ENCODE data around the gene MDFI.
"Not testable (repeated sequence)": the region's sequence is repeated elsewhere in the genome, so short reads cannot be mapped to it uniquely, and the experiment has no call there.

The MDFI gene

DNA sequence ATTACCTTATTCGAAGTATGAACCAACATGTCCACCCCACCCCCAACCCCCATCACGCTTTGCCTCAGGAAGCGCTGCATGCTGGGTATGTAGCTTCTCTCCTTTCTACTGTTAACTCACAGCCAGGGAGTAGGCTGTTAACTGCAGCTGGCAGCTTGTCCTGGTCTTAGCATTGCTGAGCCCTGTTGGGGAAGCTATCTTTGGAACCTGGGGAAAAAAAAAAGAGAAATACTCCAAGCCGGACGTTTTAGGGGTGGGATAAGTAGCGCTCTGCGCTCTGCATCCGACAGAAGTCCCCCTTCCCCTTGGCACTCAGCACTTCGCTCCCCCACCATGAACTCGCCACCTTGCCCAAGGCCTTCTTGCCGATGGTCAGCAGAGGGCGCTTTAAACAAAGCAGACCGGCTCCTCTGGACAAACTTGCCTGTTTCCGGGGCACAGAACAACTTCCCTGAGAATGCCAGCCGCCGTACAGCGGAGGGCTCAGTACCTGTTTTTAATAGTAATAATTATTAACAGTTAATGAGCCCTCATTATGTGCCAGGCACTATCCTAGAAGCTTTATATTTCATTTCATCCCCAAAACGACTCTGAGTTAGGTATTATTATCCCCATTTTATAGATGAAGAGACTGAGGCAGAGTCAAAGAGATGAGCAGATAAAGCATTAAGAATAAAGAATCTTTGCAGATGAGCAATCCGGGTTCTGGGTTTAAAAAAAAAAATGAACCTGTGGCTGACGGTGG is 35.2 kb upstream of the MDFI start:
- DNase-seq, result peak; percentile 88

DNA sequence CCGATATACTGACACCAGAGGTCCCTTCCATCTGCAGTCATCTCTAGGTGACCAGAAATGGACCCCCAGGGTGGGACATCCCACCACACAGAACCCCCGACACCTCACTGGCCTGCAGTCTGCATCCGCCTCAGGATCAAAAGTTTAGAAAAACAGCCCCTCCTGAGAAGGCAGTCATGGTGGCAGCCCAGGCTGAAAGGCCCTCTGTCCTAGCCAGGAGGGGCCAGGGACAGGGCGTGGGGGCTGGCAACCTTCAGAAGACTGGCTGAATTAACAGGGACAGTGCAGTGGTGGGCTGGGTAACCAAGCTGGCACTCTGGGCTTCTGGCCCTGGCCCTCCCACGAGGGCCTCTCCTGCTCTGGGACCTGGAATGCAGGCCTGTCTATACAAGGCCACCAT is 34.3 kb upstream of the MDFI start:
- peak; percentile 52 for DNase-seq

DNA sequence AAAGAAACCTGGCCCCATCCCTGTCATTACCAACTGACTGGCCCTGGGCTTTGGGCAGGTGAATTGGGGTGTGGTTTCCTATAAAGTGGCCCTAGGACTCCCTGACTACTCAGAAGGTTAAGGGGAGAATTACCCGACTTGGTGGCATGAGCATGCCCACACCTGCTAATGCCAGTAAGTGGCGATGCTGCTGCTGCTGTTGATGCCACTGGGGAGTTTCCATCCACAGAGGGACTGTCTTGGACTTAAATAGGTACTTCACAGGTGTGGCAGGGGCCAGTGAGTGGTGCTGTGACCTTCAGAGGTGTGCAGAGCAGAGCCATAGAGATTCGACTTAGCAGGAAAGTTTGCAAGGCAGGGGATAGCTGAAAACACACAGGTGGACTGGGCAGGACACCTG is 32.6 kb upstream of the MDFI start:
- DNase-seq, result no peak

DNA sequence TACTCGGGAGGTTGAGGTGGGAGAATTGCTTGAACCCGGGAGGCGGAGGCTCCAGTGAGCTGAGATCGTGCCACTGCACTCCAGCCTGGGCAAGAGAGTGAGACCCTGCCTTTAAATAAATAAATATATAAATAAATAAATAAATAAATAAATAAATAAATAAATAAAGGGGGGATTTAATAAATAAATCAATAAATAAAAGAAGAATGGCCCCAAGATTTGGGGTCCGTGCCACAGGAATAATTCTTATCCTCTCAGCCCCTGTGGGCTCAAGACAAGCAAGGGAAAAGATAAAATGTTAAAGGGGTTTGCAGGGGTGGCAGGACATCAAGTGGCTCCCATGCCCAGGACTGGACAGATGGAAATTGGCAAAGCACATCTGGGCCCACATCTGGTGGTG is 31.2 kb upstream of the MDFI start:
- no peak for DNase-seq

DNA sequence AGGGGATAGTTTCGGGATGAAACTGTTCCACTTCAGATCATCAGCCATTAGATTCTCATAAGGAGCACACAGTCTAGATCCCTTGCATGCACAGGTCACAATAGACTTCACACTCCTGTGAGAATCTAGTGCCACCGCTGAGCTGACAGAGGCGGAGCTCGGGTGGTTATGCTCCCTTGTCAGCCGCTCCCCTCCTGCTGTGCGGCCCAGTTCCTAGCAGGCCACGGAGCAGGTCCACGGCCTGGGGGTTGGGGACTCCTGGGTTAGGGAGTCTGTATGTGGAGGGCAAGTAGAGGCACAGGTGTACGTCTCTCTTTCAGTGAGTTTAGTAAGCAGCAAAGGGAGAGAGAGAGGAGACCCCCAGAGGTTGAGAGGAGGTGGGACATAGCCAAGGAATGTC is 30.5 kb upstream of the MDFI start:
- DNase-seq, result no peak

DNA sequence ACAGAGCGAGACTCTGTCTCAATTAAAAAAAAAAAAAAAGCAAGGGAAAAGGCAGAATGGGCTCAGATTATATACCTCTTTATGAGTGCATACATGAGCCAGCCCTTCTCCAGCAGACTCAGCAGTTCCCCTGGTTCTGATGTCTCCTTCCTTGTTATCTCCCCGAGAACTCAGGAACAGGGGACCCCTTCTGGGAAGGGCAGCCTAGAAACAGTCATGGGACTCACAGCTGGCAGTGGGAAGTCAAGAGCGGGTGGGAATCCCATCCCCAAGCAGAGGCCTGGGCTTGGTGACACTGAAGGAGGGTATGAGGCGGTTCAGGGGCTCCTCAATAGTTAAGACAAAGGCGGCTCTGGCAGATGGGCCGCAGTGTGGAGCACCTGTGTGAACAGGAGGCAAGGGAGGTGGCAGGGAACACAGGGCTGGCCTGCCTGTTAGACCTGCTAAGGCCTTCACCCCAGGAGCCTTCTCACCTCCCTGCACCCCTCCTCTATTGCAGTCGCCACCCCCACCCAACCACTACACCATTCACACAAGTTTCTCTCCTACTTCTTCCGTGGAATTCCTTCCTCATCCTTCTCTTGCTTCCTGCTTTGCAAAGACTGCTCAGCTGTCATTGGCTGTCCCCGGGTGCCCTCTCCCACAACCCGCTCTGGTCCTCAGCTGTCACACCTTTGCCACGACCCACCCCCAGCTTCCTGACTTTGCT is 29.7 kb upstream of the MDFI start:
- DNase-seq, result no peak

DNA sequence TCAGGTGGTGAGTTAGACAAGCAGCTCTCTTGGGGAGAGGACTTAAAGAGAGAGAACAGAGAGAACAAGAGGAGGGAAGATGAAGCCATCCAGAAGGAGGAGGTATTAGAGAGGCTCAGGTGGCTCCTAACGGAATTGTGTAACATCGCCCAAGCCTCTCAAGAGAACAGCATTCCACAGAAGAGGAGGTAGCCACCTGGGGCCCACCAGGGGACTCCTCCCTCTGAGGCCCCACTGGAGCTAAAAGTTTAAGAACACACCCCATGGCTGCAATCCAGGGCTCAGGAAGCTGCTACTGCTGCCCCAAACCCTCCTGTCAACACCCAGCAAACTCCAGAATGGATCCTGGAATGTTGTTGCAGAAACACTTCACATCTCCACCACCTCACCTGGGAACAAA is 23.6 kb upstream of the MDFI start:
- DNase-seq, result no peak

DNA sequence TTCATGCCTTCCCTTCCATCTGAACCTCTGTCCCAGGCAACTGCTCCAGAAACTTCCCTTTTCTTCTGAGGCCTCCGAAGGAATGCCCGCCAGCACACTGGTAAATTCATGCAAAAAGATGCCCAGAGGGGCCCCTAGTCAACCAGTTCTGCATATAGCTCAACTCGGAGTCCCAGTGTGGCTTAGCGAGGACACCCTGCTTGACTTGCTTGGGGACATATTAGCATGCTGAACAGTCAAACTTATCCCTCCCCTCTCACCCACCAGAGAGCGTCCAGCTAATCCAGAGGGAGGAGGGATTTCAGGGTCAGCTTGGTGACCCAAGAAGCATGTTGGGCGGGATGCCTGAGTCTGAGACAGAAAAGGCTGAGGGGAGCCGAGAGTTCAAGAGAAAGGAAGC is 23.0 kb upstream of the MDFI start:
- DNase-seq, result no peak

DNA sequence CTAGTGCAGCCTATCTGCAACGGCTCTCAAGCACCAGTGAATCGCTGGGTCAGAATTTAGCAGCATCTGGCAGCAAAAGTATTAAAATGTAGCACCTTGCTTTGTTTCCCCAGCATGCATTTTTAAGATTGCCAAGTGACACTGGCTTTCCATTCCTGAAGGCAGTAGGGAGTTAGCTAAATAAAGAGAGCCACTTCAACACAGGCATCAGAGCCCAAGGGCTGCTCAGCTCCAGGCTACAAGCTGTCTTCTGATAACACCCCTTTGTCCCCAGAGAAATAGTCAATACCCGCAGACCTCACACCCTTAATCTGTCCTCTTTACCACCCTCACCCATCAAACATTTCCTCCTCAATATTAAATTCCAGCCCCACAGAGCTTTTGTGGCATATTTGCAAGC is 19.7 kb upstream of the MDFI start:
- no peak for DNase-seq

DNA sequence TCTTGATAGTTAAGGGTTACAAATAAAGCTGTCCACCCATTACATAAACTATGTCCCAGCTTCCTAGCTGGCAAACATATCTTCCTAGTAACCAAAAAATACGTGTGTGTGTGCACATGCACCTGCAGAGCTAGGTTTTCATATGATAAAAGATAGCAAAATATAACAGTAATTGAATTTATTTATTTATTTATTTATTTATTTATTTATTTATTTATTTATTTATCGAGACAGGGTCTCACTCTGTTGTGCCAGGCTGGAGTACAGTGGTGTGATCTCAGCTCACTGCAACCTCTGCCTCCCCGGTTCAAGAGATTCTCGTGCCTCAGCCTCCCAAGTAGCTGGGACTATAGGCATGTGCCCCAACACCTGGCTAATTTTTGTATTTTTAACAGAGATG is 19.1 kb upstream of the MDFI start:
- DNase-seq, result not testable (repeated sequence)

DNA sequence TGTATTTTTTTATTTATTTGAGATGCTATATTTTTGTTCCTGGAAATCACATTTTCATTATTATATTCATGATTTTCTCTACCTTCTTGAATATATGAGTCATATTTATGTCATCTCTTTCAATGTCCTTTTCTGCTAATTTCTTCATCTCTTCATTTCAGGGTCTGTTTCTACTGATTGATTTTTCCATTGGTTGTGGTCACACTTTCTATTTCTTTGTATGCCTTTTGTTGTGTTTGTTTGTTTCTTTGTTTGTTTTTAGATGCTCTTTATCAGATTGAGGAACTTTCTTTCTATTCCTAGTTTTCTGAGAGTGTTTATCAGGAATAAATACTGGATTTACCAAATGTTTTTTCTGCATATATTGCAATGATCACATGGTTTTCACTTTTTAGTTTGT is 16.9 kb upstream of the MDFI start:
- DNase-seq, result no peak

DNA sequence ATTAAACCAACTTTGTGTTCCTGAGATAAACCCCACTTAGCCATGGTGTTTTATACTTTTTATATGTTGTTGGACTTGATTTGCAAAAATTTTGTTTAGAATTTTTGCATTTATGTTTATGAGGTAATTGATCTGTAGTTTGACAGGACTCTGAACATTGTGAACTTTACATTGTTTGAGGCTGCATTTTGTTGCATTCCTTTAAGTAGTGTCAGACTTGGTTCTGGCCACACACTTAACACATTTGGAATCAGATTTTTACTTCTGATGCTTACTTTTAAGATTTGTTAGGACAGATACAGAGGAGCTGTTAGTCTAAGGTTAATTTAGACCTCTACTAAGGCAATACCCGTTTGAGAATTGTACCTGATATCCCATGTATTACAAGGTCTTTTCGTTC is 16.5 kb upstream of the MDFI start:
- DNase-seq, result no peak

DNA sequence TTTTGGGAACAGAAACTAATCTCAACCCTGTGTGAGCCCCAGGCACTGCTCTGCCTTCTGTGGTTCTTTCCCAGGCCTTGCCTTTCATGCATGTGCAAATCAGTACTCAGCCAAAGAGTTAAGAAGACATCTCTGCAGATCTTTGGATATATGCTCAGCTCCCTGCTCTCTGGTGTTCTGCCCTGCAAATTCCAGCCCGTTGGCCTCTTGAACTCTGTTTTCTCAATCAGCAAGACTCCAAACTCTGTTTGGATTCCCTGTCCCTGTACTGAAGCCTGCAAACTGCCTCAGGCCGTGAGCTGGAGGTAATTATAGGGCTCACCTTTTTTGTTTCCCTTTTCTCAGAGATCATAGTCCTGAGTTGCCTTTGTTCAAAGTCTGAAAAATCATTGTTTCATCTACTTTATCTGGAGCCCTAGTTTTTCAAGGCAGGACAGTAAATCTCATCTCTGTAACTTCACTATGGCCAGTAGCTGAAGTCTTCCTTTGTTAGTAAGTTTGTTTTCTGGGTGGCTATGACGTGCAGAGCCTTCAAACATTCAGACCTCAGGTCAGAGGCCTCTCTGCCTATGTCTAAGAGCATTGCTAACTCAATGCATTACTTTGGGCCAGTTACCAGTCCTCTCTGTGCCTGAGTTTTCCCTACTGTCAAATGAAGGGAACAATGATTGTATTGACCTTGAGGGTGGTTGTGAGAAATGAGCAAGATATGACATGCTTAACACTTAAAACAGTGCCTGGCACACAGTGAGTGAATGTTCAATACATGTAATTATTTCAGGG is 15.9 kb upstream of the MDFI start:
- no peak for DNase-seq

DNA sequence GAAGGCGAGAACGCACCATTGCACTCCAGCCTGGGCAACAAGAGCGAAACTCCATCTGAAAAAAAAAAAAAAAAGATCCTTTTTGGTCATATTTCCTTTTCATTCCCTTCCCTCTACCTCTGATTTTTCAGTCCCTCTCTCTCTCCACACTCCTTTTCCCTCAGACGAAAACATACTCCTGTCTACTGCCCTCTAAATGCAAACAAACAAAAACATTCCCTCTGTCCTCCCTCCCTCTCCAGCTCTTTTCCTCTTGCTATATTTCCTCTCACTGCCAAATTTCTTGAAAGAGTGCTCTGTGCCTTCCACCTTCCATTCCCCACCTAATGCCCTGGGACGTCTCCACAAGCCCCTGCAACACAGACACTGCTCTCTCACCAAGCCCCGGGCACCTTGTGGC is 14.9 kb upstream of the MDFI start:
- DNase-seq, result no peak

DNA sequence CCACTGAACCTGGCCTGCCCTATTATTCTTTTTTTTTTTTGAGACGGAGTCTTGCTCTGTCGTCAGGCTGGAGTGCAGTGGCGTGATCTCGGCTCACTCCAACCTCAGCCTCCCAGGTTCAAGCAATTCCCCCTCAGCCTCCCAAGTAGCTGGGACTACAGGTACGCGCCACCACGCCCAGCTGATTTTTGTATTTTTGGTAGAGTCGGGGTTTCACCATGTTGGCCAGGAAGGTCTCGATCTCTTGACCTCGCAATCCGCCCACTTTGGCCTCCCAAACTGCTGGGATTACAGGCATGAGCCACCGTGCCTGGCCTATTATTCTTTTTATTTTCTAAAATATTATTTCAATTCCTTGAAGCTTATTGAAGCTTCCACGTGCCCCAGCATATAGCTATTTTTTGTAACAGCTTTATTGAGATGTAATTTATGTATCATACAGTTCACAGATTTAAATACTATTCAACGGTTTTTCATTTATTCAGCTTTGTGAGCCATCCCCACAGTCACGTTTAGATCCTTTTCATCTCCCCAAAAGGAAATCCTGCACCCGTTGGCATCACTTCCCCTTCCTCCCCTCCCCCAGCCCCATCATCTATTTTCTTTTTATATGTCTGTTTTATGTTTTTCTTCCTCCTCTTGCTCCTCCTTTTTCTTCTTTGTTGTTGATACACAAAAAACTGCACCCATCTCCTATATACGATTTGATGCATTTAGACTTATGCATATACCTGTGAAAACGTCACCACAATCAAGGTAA is 13.5 kb upstream of the MDFI start:
- no peak for DNase-seq

DNA sequence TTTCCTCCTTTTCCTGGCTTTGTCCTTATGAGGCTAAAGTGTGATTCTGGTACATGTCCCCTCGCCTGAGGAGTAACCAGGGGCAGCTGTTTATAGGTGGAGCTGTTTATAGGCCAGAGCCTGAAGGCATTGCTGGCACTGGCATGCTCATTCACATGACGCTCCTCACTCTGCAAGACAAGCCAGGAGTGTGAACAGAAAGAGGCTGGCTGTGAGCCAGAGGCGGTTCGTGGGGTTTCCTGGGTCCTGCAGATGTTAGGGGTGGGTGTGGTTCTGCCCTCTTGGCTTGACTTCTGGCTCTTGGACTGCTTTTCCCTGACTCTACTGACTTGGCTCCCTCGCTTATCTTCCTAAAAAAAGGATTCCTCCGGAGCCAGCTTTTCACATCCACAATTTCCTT is 12.8 kb upstream of the MDFI start:
- DNase-seq, result no peak

DNA sequence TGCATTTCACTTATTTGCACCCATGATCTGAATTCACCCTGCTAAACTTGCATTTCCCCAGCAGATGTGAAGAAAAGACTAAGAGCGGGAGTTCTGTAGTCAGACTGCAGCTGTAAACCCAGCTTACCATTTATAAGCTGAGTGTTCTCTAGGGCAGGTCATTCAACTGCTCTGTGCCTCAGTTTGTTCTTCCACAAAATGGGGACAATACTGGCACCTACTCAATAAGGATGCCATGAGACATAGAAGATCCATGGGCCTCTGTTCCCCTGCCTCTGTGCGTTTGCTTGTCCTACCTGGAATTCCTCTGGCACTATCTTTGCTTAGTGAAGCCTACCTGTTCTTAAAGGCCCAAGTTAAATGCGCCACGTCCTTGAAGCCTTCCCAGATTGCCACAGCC is 12.2 kb upstream of the MDFI start:
- DNase-seq, result no peak

DNA sequence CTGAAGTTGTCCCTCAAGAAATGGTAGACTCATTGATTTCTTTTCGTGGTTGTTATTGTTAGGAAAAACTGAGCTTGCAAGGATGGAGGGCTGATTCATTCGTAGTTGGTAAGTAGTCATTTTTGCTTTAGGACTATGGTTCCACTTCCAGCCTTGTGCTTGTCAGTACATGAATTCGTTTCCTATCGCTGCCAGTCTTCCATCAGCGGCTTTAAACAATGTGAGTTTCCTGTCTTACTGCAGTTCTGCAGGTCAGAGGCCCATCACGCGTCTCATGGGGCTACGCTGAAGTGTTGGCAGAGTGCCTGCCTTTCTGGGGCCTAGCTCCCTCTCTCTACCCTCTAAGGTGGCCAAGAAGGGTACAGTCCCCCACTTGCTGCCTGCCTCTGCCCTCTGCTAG is 11.4 kb upstream of the MDFI start:
- DNase-seq, result no peak

DNA sequence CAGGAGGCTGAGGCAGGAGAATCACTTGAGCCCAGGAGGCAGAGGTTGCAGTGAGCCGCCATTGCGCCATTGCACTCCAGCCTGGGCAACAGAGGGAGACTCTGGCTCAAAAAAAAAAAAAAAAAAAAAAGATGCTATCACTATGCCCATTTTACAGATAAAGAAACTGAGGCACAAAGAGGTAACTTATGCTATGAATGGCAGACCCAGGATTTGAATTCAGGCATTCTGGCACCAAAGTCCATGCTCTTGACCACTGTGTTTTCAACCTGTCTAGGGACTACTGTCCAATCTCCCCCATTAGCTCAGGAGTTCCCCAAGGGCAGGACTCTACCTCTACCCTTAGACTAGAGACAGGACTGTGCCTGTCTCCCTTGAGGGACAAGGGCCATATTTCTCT is 9.1 kb upstream of the MDFI start:
- DNase-seq, result no peak

DNA sequence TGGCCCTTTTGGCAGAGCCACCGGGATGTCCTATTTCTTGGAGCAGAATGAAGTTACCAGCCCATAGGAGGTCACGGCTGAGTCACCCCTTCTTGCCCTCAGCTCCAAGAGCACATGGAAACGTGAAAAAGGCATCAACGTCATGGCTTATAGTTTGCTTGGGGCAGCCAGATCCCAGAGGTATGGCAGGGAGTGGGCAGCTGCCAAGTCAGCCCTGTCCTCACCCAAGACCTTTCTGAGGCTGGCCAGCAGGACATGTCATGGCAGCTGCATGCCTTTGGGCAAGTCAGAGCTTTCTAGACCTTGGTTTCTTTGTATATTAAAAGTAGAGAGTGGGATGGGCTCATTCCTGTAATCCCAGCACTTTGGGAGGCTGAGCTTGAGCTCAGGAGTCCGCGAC is 8.2 kb upstream of the MDFI start:
- DNase-seq, result no peak

DNA sequence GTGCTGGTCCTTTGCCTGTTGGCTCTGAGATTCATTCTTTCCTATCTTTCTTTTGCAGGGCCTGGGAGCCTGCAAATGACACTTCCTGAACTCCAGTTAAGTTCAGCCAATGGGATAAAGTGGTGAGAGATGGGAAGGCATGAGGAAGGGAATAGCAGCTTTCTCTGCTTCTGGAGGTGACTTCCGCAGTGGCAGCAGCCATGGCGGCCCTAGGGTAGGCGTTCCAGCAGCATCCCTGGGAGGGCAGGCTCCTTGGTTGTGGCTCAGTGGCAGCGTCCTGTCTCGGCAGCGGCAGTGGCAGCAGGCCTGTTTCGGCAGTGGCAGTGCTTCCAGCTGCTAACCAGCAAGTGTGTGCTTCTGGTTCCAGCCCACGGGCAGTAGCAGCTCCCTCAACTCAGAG is 7.3 kb upstream of the MDFI start:
- no peak for DNase-seq

DNA sequence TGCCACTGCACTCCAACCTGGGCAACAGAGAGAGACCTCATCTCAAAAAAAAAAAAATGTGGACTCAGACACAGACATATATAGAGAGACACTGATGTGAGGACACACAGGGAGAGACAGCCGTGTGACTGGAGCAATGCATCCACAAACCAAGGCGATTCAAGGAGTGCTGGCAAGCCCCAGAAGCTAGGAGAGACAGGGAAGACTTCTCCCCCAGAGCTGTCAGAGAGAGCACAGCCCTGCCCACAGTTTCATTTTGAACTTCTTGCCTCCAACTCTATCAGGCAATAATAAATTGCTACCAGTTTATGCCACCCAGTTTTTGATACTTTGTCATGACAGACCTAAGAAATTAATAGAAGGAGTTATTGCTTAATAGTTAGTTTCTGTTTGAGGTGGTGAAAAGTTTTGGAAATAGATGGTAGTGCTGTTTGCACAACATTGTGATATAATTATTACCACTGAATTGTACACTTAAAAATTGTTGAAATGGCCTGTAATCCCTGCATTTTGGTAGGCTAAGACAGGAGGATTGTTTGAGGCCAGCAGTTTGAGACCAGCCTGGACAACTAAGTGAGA is 5.1 kb upstream of the MDFI start:
- no peak for DNase-seq

DNA sequence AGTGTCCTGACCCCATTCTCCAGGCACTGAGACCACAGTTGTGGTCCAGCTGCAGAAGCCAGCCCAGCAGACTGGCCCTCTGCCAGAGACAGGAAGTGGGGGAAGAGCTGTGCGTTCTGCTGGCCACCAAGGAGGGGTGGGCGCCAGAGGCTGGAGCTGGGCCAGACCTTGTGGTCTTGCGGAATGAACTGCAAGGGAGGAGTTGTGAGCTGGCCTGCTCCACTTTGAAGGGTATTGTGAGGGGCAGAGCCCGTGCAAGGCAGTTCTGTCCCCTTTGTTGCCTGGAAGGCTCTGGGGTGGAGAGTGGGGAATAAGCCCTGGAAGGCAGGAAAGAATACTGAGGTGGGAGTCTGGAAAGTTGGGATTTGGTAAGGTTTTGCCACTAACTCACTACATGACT is 3.6 kb upstream of the MDFI start:
- DNase-seq, result peak; percentile 87
